ENCODE measurements around the gene PTPN23. TPM values are rescaled to one million over a fixed set of nuclear protein-coding genes. Genes with fewer than 3 reads are reported as not detected.
A peak's percentile ranks its signal among the peaks of the same experiment; 100 is the strongest.

The PTPN23 gene
- total and polyA plus RNA-seq, 2 of the 8 experiments (the other 6 are each of a cell fraction or from before 2014, with no cell fraction given): 2.9 to 46.7 TPM

DNA sequence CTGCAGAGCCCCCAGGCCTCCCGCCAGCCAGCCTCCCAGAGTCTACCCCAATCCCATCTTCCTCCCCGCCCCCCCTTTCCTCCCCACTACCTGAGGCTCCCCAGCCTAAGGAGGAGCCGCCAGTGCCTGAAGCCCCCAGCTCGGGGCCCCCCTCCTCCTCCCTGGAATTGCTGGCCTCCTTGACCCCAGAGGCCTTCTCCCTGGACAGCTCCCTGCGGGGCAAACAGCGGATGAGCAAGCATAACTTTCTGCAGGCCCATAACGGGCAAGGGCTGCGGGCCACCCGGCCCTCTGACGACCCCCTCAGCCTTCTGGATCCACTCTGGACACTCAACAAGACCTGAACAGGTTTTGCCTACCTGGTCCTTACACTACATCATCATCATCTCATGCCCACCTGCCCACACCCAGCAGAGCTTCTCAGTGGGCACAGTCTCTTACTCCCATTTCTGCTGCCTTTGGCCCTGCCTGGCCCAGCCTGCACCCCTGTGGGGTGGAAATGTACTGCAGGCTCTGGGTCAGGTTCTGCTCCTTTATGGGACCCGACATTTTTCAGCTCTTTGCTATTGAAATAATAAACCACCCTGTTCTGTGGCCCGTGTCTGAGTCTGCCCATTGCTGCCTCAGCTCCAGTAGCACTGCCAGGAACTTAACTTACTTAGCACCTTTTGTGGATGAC lies 32.2 kb downstream of the PTPN23 start:
- Histone ChIP-seq H2BK5ac (ENCODE audit: low read depth, low read length) (no peak overlapping the region; the same call in 1 of the 2 replicates), H2AFZ (ENCODE audit: low read length) (no peak overlapping the region), H3K18ac (ENCODE audit: extremely low read depth, low read length) (no peak overlapping the region), H2BK120ac (replicated peaks; ENCODE audit: low read depth, low read length) (no peak overlapping the region), H2BK12ac (ENCODE audit: low read depth, low read length) (no peak overlapping the region), H3K4ac (replicated peaks; ENCODE audit: insufficient read length, low read depth, low read length) (no peak overlapping the region), H3K4me3 (ENCODE audit: extremely low read depth in 1 of 4, insufficient read depth in 2 of 4, low read depth in 3 of 4, low read length in 4 of 4) (no peak overlapping the region), H4K91ac (replicated peaks; ENCODE audit: insufficient read length, low read length) (no peak overlapping the region), H4K8ac (ENCODE audit: extremely low read depth, insufficient read depth, low read length) (no peak overlapping the region), H3K14ac (ENCODE audit: insufficient read length) (no peak overlapping the region), H3K23me2 (ENCODE audit: low read depth, low read length) (no peaks in the 10 kb centered on the region), H3K36me3 (ENCODE audit: control insufficient read depth in 2 of 4, insufficient read depth in 4 of 4, low read length in 3 of 4) (peaks cover 21 to 71% (median 39%) of the 10 kb centered on the region in 4 experiments), H4K5ac (ENCODE audit: insufficient read length, low read depth, low read length) (no peak overlapping the region), H2AK5ac (ENCODE audit: low read depth, low read length) (no peak overlapping the region), H3K9me3 (ENCODE audit: insufficient read depth in 2 of 2, low read depth in 1 of 2, low read length in 1 of 2) (peaks cover 0 to 7% of the 10 kb centered on the region in 2 experiments; a peak in 1 of 4 replicates), H2BK20ac (ENCODE audit: low read length) (no peak overlapping the region), H4K20me1 (replicated peaks in 1 of 2; ENCODE audit: control insufficient read depth in 1 of 2, insufficient read depth in 2 of 2, low read length in 2 of 2) (peaks cover 0 to 27% of the 10 kb centered on the region in 2 experiments), H3K27ac (ENCODE audit: low read depth, low read length) (no peak overlapping the region), H3K9ac (replicated peaks in 1 of 4; ENCODE audit: extremely low read depth in 1 of 4, low read depth in 3 of 4, low read length in 3 of 4) (no peak overlapping the region), H3K4me2 (ENCODE audit: insufficient read depth in 1 of 2, low read depth in 2 of 2, low read length in 2 of 2) (no peak overlapping the region), H3K4me1 (replicated peaks in 1 of 4; ENCODE audit: control insufficient read depth in 3 of 4, insufficient read depth in 4 of 4, low read length in 3 of 4) (no peaks in the 10 kb centered on the region; a peak in 1 of 7 replicates), H3K23ac (ENCODE audit: insufficient read length) (no peak overlapping the region), H2BK15ac (ENCODE audit: low read length) (no peak overlapping the region), H3K27me3 (replicated peaks in 1 of 4; ENCODE audit: control insufficient read depth in 3 of 4, extremely low read depth in 1 of 4, insufficient read depth in 3 of 4, low read length in 3 of 4) (no peaks in the 10 kb centered on the region), H3K56ac (replicated peaks; ENCODE audit: insufficient read length, low read depth, low read length) (no peak overlapping the region), H3K79me1 (ENCODE audit: low read depth, low read length) (no peaks in the 10 kb centered on the region), H3K79me2 (ENCODE audit: control insufficient read depth in 1 of 2, insufficient read depth in 2 of 2, low read length in 2 of 2) (no peaks in the 10 kb centered on the region)
- FAIRE-seq (no peak), DNase-seq (ENCODE audit: low read depth in 1 of 2, low spot score in 2 of 2) (no peak)
- CTCF ChIA-PET (ENCODE audit: partially characterized antibody): interaction anchor here (1.1 to 2.6 kb wide), 5 partner anchors 9 to 39 kb away, joined by 3 to 20 read pairs (median 4); no protein-coding TSS in a partner anchor
- TF ChIP-seq CHD2 (IDR thresholded peaks at IDR 0.05; ENCODE audit: low read length): no peak
- TF ChIP-seq, protein P1, sequence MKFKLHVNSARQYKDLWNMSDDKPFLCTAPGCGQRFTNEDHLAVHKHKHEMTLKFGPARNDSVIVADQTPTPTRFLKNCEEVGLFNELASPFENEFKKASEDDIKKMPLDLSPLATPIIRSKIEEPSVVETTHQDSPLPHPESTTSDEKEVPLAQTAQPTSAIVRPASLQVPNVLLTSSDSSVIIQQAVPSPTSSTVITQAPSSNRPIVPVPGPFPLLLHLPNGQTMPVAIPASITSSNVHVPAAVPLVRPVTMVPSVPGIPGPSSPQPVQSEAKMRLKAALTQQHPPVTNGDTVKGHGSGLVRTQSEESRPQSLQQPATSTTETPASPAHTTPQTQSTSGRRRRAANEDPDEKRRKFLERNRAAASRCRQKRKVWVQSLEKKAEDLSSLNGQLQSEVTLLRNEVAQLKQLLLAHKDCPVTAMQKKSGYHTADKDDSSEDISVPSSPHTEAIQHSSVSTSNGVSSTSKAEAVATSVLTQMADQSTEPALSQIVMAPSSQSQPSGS (IDR thresholded peaks at IDR 0.05; ENCODE audit: low read length): 0 out of 2 replicates have a peak, but pooled peaks have one; percentile 45
- 90% methylated on average over 8 of the region's 12 CpGs; no CpG with 5 or more reads in 1 of the 2 experiments for WGBS, 2 experiments (ENCODE audit: extremely low coverage in 1 of 2, insufficient coverage in 1 of 2, insufficient read length in 1 of 2, insufficient replicate concordance in 2 of 2, low coverage in 1 of 2, low lambda C conversion rate in 2 of 2, missing lambda C conversion rate in 1 of 2)
- POLR2A ChIA-PET (ENCODE audit: partially characterized antibody): interaction anchor here (0.9 to 1.3 kb wide), 4 partner anchors 9 to 171 kb away, joined by 3 to 4 read pairs (median 3); no protein-coding TSS in a partner anchor
